HUES64 (cell line): ENCODE measurements around the gene CNOT6.
A peak's percentile ranks its signal among the peaks of the same experiment; 100 is the strongest.

Experiments used
- H3K27ac ChIP-seq: 2 replicates; pipeline ENCODE4 v1.7.0; 2013; ENCODE audit warnings: low read depth, low read length, inconsistent platforms
- H3K27me3 ChIP-seq: 2 replicates; pipeline ENCODE4 v1.6.1; 2013; ENCODE audit warnings: mild to moderate bottlenecking, low read length; ENCODE audit not compliant: insufficient read depth
- H3K36me3 ChIP-seq: 2 replicates; pipeline ENCODE4 v1.6.1; 2013; ENCODE audit warnings: mild to moderate bottlenecking, low read length; ENCODE audit not compliant: insufficient read depth
- H3K4me1 ChIP-seq: 2 replicates; pipeline ENCODE4 v1.6.1; 2013; ENCODE audit warnings: mild to moderate bottlenecking, low read length, moderate library complexity; ENCODE audit not compliant: insufficient read depth
- H3K4me3 ChIP-seq: 2 replicates; pipeline ENCODE4 v1.5.1; 2013; ENCODE audit warnings: mild to moderate bottlenecking, low read length, moderate library complexity
- H3K9ac ChIP-seq: 2 replicates; pipeline ENCODE4 v1.6.1; 2013; ENCODE audit warnings: mild to moderate bottlenecking, low read depth, low read length
- H3K9me3 ChIP-seq: 2 replicates; pipeline ENCODE4 v1.6.1; 2013; ENCODE audit warnings: low read depth, low read length; ENCODE audit not compliant: insufficient read depth
- WGBS: fragments of 150-250, 120-280 bp; methylation state at CpG from one replicate; pipeline ENCODE4 v1.1.7; 2013; ENCODE audit warnings: missing lambda C conversion rate; 5-methylcytosine and 5-hydroxymethylcytosine counted together

Gene CNOT6

GRCh38 chr5:180612683-180613082, 118.5 kb downstream of the CNOT6 start:
- no peak overlapping the region for H3K9ac ChIP-seq
- no peaks in the 10 kb centered on the region for H3K9me3 ChIP-seq
- WGBS, result 94% methylated on average over 13 of the region's 15 CpGs

GRCh38 chr5:180613188-180613813, 119.1 kb downstream of the CNOT6 start:
- Histone ChIP-seq H3K4me3 (no peak overlapping the region), H3K9ac (no peak overlapping the region), H3K36me3 (no peaks in the 10 kb centered on the region), H3K9me3 (no peaks in the 10 kb centered on the region), H3K27ac (no peak overlapping the region), H3K27me3 (peaks cover 2% of the 10 kb centered on the region), H3K4me1 (no peaks in the 10 kb centered on the region)
- WGBS, result 91% methylated on average over 19 of the region's 19 CpGs

More at GRCh38 chr5:180612683-180613082, 118.5 kb downstream of the CNOT6 start:
- Histone ChIP-seq H3K27me3 (no peaks in the 10 kb centered on the region), H3K4me3 (no peak overlapping the region), H3K27ac (no peak overlapping the region), H3K4me1 (no peaks in the 10 kb centered on the region), H3K36me3 (no peaks in the 10 kb centered on the region)

GRCh38 chr5:180613814-180614188, 119.6 kb downstream of the CNOT6 start:
- 91% methylated on average over 11 of the region's 11 CpGs for WGBS
- H3K9ac ChIP-seq, result no peak overlapping the region

GRCh38 chr5:180618487-180618828, 124.3 kb downstream of the CNOT6 start:
- 16% methylated on average over 15 of the region's 15 CpGs for WGBS
- H3K4me1 ChIP-seq, result no peaks in the 10 kb centered on the region
- H3K27me3 ChIP-seq, result peaks cover 17% of the 10 kb centered on the region
- peak overlapping the region; percentile 72 for H3K9ac ChIP-seq
- no peaks in the 10 kb centered on the region for H3K9me3 ChIP-seq
- no peaks in the 10 kb centered on the region for H3K36me3 ChIP-seq
- H3K4me3 ChIP-seq, result peak overlapping the region; percentile 61
- H3K27ac ChIP-seq, result no peak overlapping the region

More at GRCh38 chr5:180613814-180614188, 119.6 kb downstream of the CNOT6 start:
- peaks cover 7% of the 10 kb centered on the region for H3K27me3 ChIP-seq
- no peaks in the 10 kb centered on the region for H3K9me3 ChIP-seq
- no peaks in the 10 kb centered on the region for H3K36me3 ChIP-seq
- no peak overlapping the region for H3K27ac ChIP-seq
- no peak overlapping the region for H3K4me3 ChIP-seq
- H3K4me1 ChIP-seq, result no peaks in the 10 kb centered on the region

GRCh38 chr5:180618829-180619562, 124.8 kb downstream of the CNOT6 start:
- Histone ChIP-seq H3K9ac (peak overlapping the region; percentile 72), H3K9me3 (no peaks in the 10 kb centered on the region), H3K4me1 (no peaks in the 10 kb centered on the region), H3K27me3 (peaks cover 17% of the 10 kb centered on the region), H3K4me3 (peak overlapping the region; percentile 61), H3K36me3 (no peaks in the 10 kb centered on the region), H3K27ac (no peak overlapping the region)
- 3% methylated on average over 90 of the region's 90 CpGs for WGBS

- no peak overlapping the region for H3K9ac ChIP-seq
- 84% methylated on average over 22 of the region's 22 CpGs for WGBS
- H3K27ac ChIP-seq, result no peak overlapping the region
- H3K4me1 ChIP-seq, result no peaks in the 10 kb centered on the region
- H3K9me3 ChIP-seq, result no peaks in the 10 kb centered on the region
- H3K4me3 ChIP-seq, result peak overlapping the region; percentile 61
- H3K27me3 ChIP-seq, result peaks cover 17% of the 10 kb centered on the region
- H3K36me3 ChIP-seq, result no peaks in the 10 kb centered on the region
Measured at GRCh38 chr5:180619563-180619915, 125.4 kb downstream of the CNOT6 start.

- no peak overlapping the region for H3K27ac ChIP-seq
- peaks cover 17% of the 10 kb centered on the region for H3K27me3 ChIP-seq
- no peaks in the 10 kb centered on the region for H3K9me3 ChIP-seq
- H3K4me1 ChIP-seq, result no peaks in the 10 kb centered on the region
- H3K4me3 ChIP-seq, result no peak overlapping the region
- no peak overlapping the region for H3K9ac ChIP-seq
- no peaks in the 10 kb centered on the region for H3K36me3 ChIP-seq
- 93% methylated on average over 14 of the region's 14 CpGs for WGBS
Measured at GRCh38 chr5:180620014-180620413, 125.8 kb downstream of the CNOT6 start.

GRCh38 chr5:180621311-180621710, 127.1 kb downstream of the CNOT6 start:
- 94% methylated on average over 32 of the region's 32 CpGs for WGBS
- H3K4me1 ChIP-seq, result no peaks in the 10 kb centered on the region
- H3K36me3 ChIP-seq, result no peaks in the 10 kb centered on the region
- peaks cover 17% of the 10 kb centered on the region for H3K27me3 ChIP-seq
- H3K9me3 ChIP-seq, result no peaks in the 10 kb centered on the region
- H3K9ac ChIP-seq, result no peak overlapping the region
- no peak overlapping the region for H3K4me3 ChIP-seq
- no peak overlapping the region for H3K27ac ChIP-seq

GRCh38 chr5:180622910-180623309, 128.7 kb downstream of the CNOT6 start:
- no peak overlapping the region for H3K27ac ChIP-seq
- H3K36me3 ChIP-seq, result no peaks in the 10 kb centered on the region
- WGBS, result 93% methylated on average over 5 of the region's 6 CpGs
- no peak overlapping the region for H3K4me3 ChIP-seq
- H3K4me1 ChIP-seq, result no peaks in the 10 kb centered on the region
- H3K9ac ChIP-seq, result no peak overlapping the region
- H3K27me3 ChIP-seq, result peaks cover 17% of the 10 kb centered on the region
- H3K9me3 ChIP-seq, result no peaks in the 10 kb centered on the region

GRCh38 chr5:180623411-180623834, 129.2 kb downstream of the CNOT6 start:
- no peak overlapping the region for H3K4me3 ChIP-seq
- H3K36me3 ChIP-seq, result no peaks in the 10 kb centered on the region
- no peaks in the 10 kb centered on the region for H3K9me3 ChIP-seq
- no peaks in the 10 kb centered on the region for H3K4me1 ChIP-seq
- no peak overlapping the region for H3K9ac ChIP-seq
- 92% methylated on average over 10 of the region's 10 CpGs for WGBS
- no peak overlapping the region for H3K27ac ChIP-seq
- H3K27me3 ChIP-seq, result peaks cover 15% of the 10 kb centered on the region

GRCh38 chr5:180623844-180624243, 129.7 kb downstream of the CNOT6 start:
- no peaks in the 10 kb centered on the region for H3K36me3 ChIP-seq
- no peaks in the 10 kb centered on the region for H3K9me3 ChIP-seq
- WGBS, result 93% methylated on average over 15 of the region's 15 CpGs
- no peak overlapping the region for H3K4me3 ChIP-seq
- peaks cover 10% of the 10 kb centered on the region for H3K27me3 ChIP-seq
- no peaks in the 10 kb centered on the region for H3K4me1 ChIP-seq
- H3K27ac ChIP-seq, result no peak overlapping the region
- H3K9ac ChIP-seq, result no peak overlapping the region
